ENCODE data around the gene PHAF1. TPM values are rescaled to one million over a fixed set of nuclear protein-coding genes. Genes with fewer than 3 reads are reported as not detected.

Gene PHAF1
- total RNA-seq, 5 donors from 2014 or later (not counting 1 experiment from before 2014, with no cell fraction given): 19.4 to 23.0 (median 20.1) TPM

- peak; percentile 57 to 66 (median 64) for ATAC-seq (replicated peaks in 1 of 4)
- H3K9me3 ChIP-seq: no peaks in the 10 kb centered on the region
- ChIA-PET CTCF (interaction anchor here (0.5 to 1.0 kb wide), 2 partner anchors 24 to 192 kb away, joined by 3 to 7 read pairs; no protein-coding TSS in a partner anchor), POLR2A (interaction anchor here in 1 of 2 donors (0.6 to 0.7 kb wide), 3 partner anchors 84 to 499 kb away, joined by 4 to 9 read pairs (median 5); no protein-coding TSS in a partner anchor)
- peaks cover 2 to 18% of the 10 kb centered on the region in 2 donors for H3K36me3 ChIP-seq (ENCODE audit: control insufficient read depth in 2 of 2, extremely low read depth in 1 of 2, insufficient read depth in 1 of 2, low read length in 1 of 2)
- Mint-ChIP-seq H3K9me3 (no peaks in the 10 kb centered on the region), H3K27ac (no peak overlapping the region), H3K4me3 (peak overlapping the region; percentile 71 to 79 (median 76)), H3K4me1 (peaks cover 28 to 29% (median 28%) of the 10 kb centered on the region in 3 donors), H3K27me3 (peaks cover 3 to 5% of the 10 kb centered on the region in 2 donors), H3K36me3 (peaks cover 32% of the 10 kb centered on the region)
- H3K27ac ChIP-seq (ENCODE audit: low read length): no peak overlapping the region
- H3K4me1 ChIP-seq (ENCODE audit: control insufficient read depth in 1 of 2, extremely low read depth in 1 of 2, insufficient read depth in 2 of 2, low read length in 2 of 2): peaks cover 2 to 35% of the 10 kb centered on the region in 2 experiments
- 11% methylated on average over 88 of the region's 94 CpGs for WGBS (ENCODE audit: insufficient coverage)
- peak overlapping the region; percentile 11 to 57 for H3K4me3 ChIP-seq (ENCODE audit: control insufficient read depth in 1 of 2, extremely low read depth in 1 of 2, low read length in 1 of 2)
- H3K27me3 ChIP-seq (replicated peaks in 1 of 2; ENCODE audit: control insufficient read depth in 2 of 2, extremely low read depth in 1 of 2, insufficient read depth in 2 of 2, low read length in 1 of 2): peaks cover 0 to 22% of the 10 kb centered on the region in 2 experiments
- peak in 3 of 35 experiments; percentile 37 to 53 (median 37) for DNase-seq
Observed at GRCh38 chr16:67150047-67150832, 40.5 kb downstream of the PHAF1 start.

DNA sequence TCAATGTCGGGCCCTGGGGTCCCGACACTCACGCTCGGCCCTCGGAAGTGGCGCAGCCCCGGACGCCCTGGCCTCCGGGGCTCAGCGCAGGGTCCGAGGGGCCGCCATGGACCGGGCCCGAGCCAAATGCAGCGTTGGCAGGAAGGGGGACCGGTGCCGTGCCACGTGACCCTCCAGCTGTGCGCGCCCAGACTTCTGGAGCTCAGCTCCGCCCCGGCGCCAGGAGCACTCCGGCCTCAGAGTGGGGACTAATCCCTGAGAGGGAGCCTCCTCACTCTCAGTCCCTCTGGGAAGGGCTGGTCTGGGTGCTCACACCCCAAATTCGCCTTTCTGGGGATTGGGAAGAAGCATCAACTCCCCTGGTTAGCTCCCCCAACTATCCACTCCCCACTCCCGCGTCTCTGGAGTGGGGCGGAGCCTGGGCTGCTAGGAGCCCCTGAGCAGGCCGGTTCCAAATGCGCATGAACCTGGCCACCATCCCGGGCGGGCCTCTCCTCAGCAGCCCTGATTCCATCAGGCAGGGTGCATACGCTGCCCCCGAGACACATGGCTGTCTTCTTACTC lies 41.2 kb downstream of the PHAF1 start, which contains the start of gene B3GNT9:
Gene B3GNT9, minus strand, starts transcription at position 166 of the 564 bp plus-strand sequence. CDS start 513 bp downstream, outside the sequence.
- H3K4me3 Mint-ChIP-seq: peak within 1 kb of the TSS; percentile 71 to 79 (median 76)
- CTCF ChIA-PET: interaction anchor here in 1 of 2 donors (1.0 kb wide), 1 partner anchor 24 kb away, joined by 3 read pairs; no protein-coding TSS in a partner anchor
- 8% methylated on average over 33 of the region's 34 CpGs for WGBS (ENCODE audit: insufficient coverage)
- peak in 2 of 35 experiments; percentile 25 to 43 for DNase-seq
- peaks cover 3 to 5% of the 10 kb centered on the region in 2 donors for H3K27me3 Mint-ChIP-seq
- POLR2A ChIA-PET: interaction anchor here in 1 of 2 donors (0.6 to 0.7 kb wide), 2 partner anchors 85 to 261 kb away, joined by 5 to 9 read pairs; no protein-coding TSS in a partner anchor
- Histone ChIP-seq H3K36me3 (ENCODE audit: control insufficient read depth in 2 of 2, extremely low read depth in 1 of 2, insufficient read depth in 1 of 2, low read length in 1 of 2) (peaks cover 0 to 11% of the 10 kb centered on the region in 2 donors), H3K9me3 (no peaks in the 10 kb centered on the region), H3K27ac (ENCODE audit: low read length) (no peak within 1 kb of the TSS), H3K4me3 (ENCODE audit: control insufficient read depth in 1 of 2, extremely low read depth in 1 of 2, low read length in 1 of 2) (peak within 1 kb of the TSS; percentile 11 to 57), H3K4me1 (ENCODE audit: control insufficient read depth in 1 of 2, extremely low read depth in 1 of 2, insufficient read depth in 2 of 2, low read length in 2 of 2) (peaks cover 2 to 42% of the 10 kb centered on the region in 2 experiments), H3K27me3 (replicated peaks in 1 of 2; ENCODE audit: control insufficient read depth in 2 of 2, extremely low read depth in 1 of 2, insufficient read depth in 2 of 2, low read length in 1 of 2) (peaks cover 0 to 22% of the 10 kb centered on the region in 2 experiments)
- H3K9me3 Mint-ChIP-seq: no peaks in the 10 kb centered on the region
- peak within 1 kb of the TSS; percentile 57 to 61 for H3K27ac Mint-ChIP-seq
- peak; percentile 29 to 46 (median 38) for ATAC-seq (replicated peaks in 1 of 4)
- H3K36me3 Mint-ChIP-seq: peaks cover 27% of the 10 kb centered on the region
- H3K4me1 Mint-ChIP-seq: peaks cover 31 to 33% (median 32%) of the 10 kb centered on the region in 3 donors

- Histone ChIP-seq H3K4me1 (ENCODE audit: control insufficient read depth in 1 of 2, extremely low read depth in 1 of 2, insufficient read depth in 2 of 2, low read length in 2 of 2) (peaks cover 2 to 48% of the 10 kb centered on the region in 2 experiments), H3K27me3 (replicated peaks in 1 of 2; ENCODE audit: control insufficient read depth in 2 of 2, extremely low read depth in 1 of 2, insufficient read depth in 2 of 2, low read length in 1 of 2) (peaks cover 0 to 22% of the 10 kb centered on the region in 2 experiments), H3K9me3 (no peaks in the 10 kb centered on the region), H3K27ac (ENCODE audit: low read length) (no peak overlapping the region), H3K36me3 (ENCODE audit: control insufficient read depth in 2 of 2, extremely low read depth in 1 of 2, insufficient read depth in 1 of 2, low read length in 1 of 2) (peaks cover 0 to 5% of the 10 kb centered on the region in 2 donors), H3K4me3 (ENCODE audit: control insufficient read depth in 1 of 2, extremely low read depth in 1 of 2, low read length in 1 of 2) (no peak overlapping the region)
- DNase-seq: no peak
- Mint-ChIP-seq H3K4me3 (peak overlapping the region; percentile 71 to 79 (median 76)), H3K36me3 (peaks cover 20% of the 10 kb centered on the region), H3K9me3 (no peaks in the 10 kb centered on the region), H3K4me1 (peaks cover 37 to 39% (median 38%) of the 10 kb centered on the region in 3 donors), H3K27me3 (peaks cover 3 to 5% of the 10 kb centered on the region in 2 donors), H3K27ac (peak overlapping the region; percentile 57 to 61)
- WGBS (ENCODE audit: insufficient coverage): 75% methylated on average over 7 of the region's 8 CpGs
- ATAC-seq (replicated peaks in 1 of 4): no peak
- CTCF ChIA-PET: interaction anchor here (0.6 to 1.0 kb wide), 2 partner anchors 23 to 109 kb away, joined by 3 read pairs; no protein-coding TSS in a partner anchor
- POLR2A ChIA-PET: interaction anchor here in 1 of 2 donors (0.6 kb wide), 1 partner anchor 159 kb away, joined by 3 read pairs; no protein-coding TSS in a partner anchor
Observed at GRCh38 chr16:67151431-67152097, 41.8 kb downstream of the PHAF1 start.

DNA sequence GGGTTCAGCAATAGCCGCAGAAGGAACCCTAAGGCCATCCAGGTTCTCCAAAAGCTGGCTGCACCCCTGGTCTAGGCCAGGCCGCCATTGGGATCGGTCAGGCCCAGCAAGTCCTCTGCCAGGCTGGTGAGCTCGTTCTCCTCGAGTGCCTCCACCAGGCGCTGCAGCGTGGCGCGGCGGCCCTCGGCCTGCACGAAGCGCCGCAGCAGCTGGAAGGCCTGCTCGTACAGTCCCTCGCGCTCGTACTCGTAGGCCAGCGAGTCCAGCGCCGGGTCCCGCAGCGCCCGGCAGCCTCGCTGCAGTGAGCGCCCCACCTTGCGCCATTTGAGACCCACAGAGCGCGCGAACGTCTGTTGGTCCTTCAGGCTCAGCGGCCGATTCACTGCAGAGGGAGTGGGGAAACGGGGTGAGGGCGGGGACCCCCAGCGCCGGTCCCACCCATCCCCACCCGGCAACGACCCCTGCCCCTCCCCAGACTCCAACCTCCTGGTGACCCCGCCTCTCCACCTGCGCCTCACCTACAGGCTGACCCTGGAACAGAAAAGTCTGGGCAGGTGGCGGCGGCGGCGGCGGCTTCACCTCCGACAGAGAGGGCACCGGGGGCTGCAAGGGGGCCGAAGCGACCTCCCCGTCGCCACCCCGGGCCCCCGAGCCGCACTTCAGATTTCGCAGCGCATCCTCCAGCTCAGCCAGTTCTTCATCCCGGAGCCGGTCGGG lies 45.0 kb downstream of the PHAF1 start:
- ChIA-PET CTCF (interaction anchor here (0.5 to 1.4 kb wide), 16 partner anchors 13 to 282 kb away, joined by 3 to 24 read pairs (median 4); no protein-coding TSS in a partner anchor), POLR2A (interaction anchor here in 1 of 2 donors (0.6 kb wide), 1 partner anchor 127 kb away, joined by 13 read pairs; no protein-coding TSS in a partner anchor)
- peak overlapping the region; percentile 66 to 87 (median 71) for H3K4me3 Mint-ChIP-seq
- H3K36me3 Mint-ChIP-seq: peaks cover 6% of the 10 kb centered on the region
- Histone ChIP-seq H3K36me3 (ENCODE audit: control insufficient read depth in 2 of 2, extremely low read depth in 1 of 2, insufficient read depth in 1 of 2, low read length in 1 of 2) (peaks cover 0 to 3% of the 10 kb centered on the region in 2 donors), H3K4me1 (ENCODE audit: control insufficient read depth in 1 of 2, extremely low read depth in 1 of 2, insufficient read depth in 2 of 2, low read length in 2 of 2) (peaks cover 16 to 75% of the 10 kb centered on the region in 2 experiments), H3K9me3 (no peaks in the 10 kb centered on the region), H3K27ac (ENCODE audit: low read length) (no peak overlapping the region), H3K4me3 (ENCODE audit: control insufficient read depth in 1 of 2, extremely low read depth in 1 of 2, low read length in 1 of 2) (peak overlapping the region; percentile 34 to 48), H3K27me3 (replicated peaks in 1 of 2; ENCODE audit: control insufficient read depth in 2 of 2, extremely low read depth in 1 of 2, insufficient read depth in 2 of 2, low read length in 1 of 2) (peaks cover 0 to 11% of the 10 kb centered on the region in 2 experiments)
- H3K4me1 Mint-ChIP-seq: peaks cover 57 to 64% (median 60%) of the 10 kb centered on the region in 3 donors
- DNase-seq (no peak), ATAC-seq (replicated peaks in 1 of 4) (peak in 1 of 4 experiments; percentile 2)
- H3K9me3 Mint-ChIP-seq: no peaks in the 10 kb centered on the region
- 56% methylated on average over 45 of the region's 61 CpGs for WGBS (ENCODE audit: insufficient coverage)
- peak overlapping the region in 1 of 2 donors; percentile 59 for H3K27ac Mint-ChIP-seq
- peaks cover 0 to 3% of the 10 kb centered on the region in 2 donors for H3K27me3 Mint-ChIP-seq

- no peak overlapping the region for H3K27ac ChIP-seq (ENCODE audit: low read length)
- peaks cover 0 to 3% of the 10 kb centered on the region in 2 donors for H3K36me3 ChIP-seq (ENCODE audit: control insufficient read depth in 2 of 2, extremely low read depth in 1 of 2, insufficient read depth in 1 of 2, low read length in 1 of 2)
- H3K4me1 ChIP-seq (ENCODE audit: control insufficient read depth in 1 of 2, extremely low read depth in 1 of 2, insufficient read depth in 2 of 2, low read length in 2 of 2): peaks cover 17 to 74% of the 10 kb centered on the region in 2 experiments
- peaks cover 59 to 66% (median 63%) of the 10 kb centered on the region in 3 donors for H3K4me1 Mint-ChIP-seq
- H3K9me3 Mint-ChIP-seq: no peaks in the 10 kb centered on the region
- CTCF ChIA-PET: interaction anchor here (0.5 to 1.4 kb wide), 18 partner anchors 14 to 283 kb away, joined by 3 to 24 read pairs (median 4); no protein-coding TSS in a partner anchor
- DNase-seq (peak; percentile 37 to 90 (median 69)), ATAC-seq (replicated peaks in 1 of 4) (peak; percentile 41 to 48 (median 41))
- POLR2A ChIA-PET: interaction anchor here in 1 of 2 donors (0.5 to 0.6 kb wide), 2 partner anchors 127 to 536 kb away, joined by 6 to 13 read pairs; no protein-coding TSS in a partner anchor
- peaks cover 0 to 3% of the 10 kb centered on the region in 2 donors for H3K27me3 Mint-ChIP-seq
- peak overlapping the region; percentile 34 to 48 for H3K4me3 ChIP-seq (ENCODE audit: control insufficient read depth in 1 of 2, extremely low read depth in 1 of 2, low read length in 1 of 2)
- H3K9me3 ChIP-seq: no peaks in the 10 kb centered on the region
- peaks cover 6% of the 10 kb centered on the region for H3K36me3 Mint-ChIP-seq
- peak overlapping the region; percentile 97 to 100 for H3K27ac Mint-ChIP-seq
- peaks cover 0 to 10% of the 10 kb centered on the region in 2 experiments for H3K27me3 ChIP-seq (replicated peaks in 1 of 2; ENCODE audit: control insufficient read depth in 2 of 2, extremely low read depth in 1 of 2, insufficient read depth in 2 of 2, low read length in 1 of 2)
- H3K4me3 Mint-ChIP-seq: peak overlapping the region; percentile 66 to 87 (median 71)
- 10% methylated on average over 63 of the region's 74 CpGs for WGBS (ENCODE audit: insufficient coverage)
Observed at GRCh38 chr16:67155295-67156142, 45.8 kb downstream of the PHAF1 start.
